GM21367 (cell line): ENCODE results near the gene TAGLN.

Experiments
- ATAC-seq: cut with Tn5 transposase; IDR thresholded peaks from one replicate; pipeline ENCODE4 v1.9.1; 2021; ENCODE audit not compliant: unreplicated experiment

The TAGLN gene

DNA sequence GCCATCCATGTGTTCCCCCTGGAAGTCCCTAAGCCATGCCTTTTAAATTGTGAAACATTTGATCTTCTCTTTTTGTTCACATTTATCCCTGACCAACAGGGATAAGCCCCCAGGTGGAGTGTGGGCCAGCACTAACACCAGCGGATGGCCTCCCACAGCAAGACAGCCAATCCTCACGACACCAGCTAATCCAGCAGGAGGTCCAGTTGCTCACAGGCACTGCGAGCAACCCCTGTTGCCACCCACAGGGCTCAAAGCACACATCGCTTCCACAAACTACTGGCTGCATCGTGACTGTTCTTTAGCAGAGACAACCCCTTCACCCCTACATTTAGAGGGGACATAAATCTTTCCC lies 30.7 kb downstream of the TAGLN start:
- ATAC-seq: no peak

DNA sequence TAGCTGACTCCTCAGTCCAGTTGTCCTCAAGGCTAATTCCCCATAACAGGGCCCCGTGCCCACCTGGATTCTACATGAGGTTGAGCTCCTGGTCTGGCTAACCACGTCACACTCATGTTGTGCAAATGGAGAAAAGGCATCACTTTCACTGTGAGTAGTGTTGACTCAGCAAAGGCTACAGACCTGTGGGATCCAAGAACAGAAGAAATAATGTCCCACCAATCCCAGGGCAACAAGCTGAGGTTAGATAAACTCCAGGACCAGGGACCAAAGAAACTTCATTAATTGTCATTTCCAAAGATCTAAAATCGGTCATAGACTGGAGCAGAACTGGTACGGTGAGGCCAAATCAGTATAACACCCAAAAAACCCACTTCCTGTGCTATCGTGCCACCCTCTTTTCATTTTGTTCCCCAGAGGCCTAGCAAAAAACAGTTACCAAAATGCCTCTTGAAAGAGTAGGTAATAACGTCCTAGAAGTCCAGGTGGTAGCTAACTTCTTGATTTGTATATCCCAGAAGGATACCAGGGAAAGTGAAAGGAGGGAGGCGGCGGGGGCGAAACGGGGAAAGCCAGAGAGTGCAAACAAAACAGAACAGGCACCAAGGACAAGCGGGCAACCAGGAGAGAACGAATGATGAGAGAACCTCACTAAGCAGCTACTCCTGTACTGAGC lies 31.3 kb downstream of the TAGLN start:
- ATAC-seq: peak; percentile 26

DNA sequence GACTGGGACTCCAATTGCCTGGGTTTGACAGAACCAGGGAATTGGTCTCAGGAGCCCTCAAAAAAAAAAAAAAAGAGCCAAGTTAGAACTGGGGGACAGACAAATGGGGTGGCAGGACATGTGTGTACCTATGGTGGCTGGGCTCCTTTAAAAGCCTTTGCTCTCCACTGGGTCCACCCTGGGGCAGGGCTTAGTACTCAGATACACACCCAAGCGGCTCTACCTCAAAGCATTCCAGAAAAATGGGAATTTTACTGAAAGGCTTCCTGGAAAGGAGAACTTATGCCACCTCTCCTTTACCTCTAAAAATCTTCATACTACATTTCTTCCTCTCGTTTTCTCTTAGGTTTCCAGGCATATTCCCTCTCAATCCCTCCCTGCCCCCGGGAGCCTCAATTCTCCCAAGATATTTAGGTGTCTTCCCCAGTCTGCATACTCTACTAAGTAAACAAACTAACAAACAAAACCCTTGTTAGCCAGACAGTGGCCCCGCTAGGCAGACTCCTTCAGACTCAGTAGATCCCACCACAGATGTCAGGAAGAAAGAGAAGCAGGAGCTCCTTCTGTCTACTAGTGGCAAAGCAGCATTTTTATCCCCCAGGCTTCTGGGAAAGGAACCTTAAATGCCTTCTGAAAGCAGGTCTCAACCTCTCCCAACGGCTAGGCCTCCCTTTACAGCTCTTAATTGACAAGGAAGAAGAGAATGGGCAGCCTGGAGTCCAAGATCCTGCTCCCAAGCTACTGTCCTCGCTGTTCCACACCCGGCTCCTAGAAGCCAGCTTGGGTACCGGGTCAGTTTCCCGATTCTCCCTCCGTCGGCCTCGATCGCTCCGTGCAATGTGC lies 32.0 kb downstream of the TAGLN start:
- no peak for ATAC-seq

DNA sequence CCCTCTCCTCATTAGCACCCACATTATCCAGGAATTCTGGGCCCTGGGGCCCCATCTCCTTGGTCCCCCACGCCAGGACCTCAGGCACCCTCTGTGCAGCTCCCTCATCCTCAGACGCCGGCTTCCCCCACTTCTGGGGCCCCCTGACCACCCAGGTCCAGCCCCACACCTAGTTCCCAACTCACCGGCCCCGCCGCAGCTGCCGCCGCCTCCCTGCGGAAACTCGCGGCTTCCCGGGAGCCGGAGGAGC lies 32.6 kb downstream of the TAGLN start, which contains the start of gene PCSK7:
TSS of gene PCSK7 (minus strand) at position 232 of the 250 bp plus-strand sequence. CDS start 2,229 bp downstream, outside the sequence.
- ATAC-seq: no peak

DNA sequence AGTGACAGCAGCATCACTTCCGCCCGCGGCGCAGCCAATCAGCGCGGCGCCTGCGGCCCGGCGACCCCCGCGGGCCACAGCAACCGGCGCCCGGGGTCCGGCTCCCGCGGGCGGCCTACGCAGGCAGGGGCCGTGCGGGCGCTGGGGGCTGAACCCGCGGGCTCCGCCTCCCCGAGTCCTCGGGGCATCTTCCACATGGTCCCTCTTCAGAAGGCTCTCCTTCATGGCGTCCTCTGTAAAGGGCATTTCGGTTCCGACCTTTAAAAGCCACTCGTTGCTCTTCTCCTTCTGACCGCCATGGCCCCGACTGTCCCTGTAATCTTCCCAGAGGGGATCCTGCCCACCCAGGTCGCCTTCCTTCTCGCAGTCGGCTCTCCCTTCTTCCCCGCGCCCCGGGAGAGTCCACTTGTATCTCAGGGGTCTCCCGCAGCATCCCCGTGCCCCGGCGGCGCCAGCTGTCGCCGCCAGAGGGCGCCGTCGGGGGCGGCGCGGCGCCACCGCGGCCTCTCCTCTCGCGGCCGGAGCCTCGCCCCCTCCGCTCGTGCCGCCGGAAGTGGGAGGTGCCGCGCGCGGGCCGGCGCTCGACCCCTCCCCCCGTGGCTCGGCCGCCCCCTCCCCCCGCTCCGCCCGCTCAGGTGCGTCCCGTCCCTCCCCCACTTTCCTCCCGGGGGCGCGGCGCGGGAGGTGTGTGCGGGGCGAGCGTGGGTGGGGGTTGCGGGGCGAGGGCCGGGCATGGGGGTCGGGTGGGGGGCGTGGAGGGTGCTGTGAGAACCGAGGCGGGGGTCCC lies 33.1 kb downstream of the TAGLN start, which contains the start of gene RNF214:
TSS of gene RNF214 (plus strand) at position 580 of the 787 bp plus-strand sequence. CDS start 1,602 bp downstream, outside the sequence.
- no peak for ATAC-seq

DNA sequence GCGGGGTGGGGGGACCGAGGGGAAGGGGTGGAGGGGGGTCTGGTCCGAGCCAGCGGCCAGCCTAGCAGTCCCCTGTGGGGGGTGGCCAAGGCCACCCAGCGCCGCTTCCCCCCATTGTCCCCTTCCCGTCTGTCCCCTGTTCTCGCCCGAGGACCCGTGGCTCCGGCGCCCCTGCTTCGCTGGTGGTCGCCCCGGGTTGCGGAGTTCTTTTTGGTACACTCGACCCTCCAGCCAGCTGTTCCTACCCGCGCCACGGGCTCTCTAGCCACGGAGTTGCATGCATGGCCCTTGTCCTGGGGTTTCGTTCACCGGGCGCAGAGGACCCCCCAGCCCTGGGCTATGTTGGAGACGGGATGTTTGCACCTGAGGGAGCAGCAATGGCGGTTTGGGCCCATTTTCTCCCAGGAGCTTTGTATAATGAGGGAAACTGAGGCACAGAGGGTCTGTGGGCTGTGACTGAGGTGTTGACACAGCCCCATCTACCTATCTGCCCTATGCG lies 33.8 kb downstream of the TAGLN start:
- ATAC-seq: no peak

DNA sequence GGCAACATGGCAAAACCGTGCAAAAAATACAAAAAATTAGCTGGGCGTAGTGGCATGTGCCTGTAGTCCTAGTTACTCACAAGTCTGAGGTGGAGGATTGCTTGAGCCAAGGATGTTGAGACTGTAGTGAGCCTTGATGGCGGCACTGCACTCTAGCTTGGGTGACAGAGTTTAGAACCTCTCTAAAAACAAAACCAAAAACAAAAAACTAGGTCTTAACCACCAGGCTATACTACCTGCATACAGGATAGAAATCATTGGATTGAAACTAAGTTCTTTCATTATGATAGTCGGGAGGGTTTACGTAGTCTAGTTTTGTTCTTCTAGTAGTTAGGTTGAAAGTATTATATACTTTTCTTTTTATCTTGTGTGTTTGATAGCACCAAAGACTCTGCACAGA lies 39.1 kb downstream of the TAGLN start:
- no peak for ATAC-seq

DNA sequence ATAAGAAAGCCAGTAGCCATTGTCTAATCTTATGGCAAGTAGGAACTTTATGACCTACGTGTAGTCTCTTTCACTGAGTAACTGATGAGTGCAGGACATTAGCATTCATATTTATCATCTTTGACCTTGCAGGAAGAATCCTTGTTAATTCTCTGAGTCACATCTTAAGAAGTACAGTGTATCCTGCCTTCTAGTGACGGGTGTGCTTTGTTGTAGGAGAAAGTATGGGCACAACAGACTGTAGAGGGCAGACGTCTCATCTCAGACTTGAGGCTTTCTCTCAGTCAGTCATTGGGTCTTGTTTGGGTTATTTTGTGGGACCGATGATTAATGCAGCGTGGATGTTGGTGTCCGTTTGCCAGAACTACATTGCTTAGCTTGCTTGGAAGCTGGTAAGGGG lies 40.1 kb downstream of the TAGLN start:
- ATAC-seq: no peak

DNA sequence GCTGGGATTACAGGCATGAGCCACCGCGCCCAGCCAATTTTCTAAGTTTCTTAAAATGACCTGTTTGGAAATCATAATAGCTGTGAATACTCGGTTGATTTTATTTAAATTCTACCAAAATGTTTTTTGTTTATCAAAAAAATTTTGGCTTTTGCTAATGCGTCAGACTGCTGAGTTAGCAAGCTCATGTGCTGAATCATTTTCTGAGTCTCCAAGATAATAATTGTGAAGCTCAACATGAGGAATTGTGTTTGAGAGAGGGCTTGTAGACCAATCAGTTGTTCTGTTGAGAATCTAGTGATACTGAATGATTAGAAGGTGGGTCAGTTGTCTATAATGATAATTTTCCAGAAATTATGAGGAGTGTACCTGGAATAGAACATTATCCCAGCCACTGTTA lies 49.2 kb downstream of the TAGLN start:
- ATAC-seq: no peak

DNA sequence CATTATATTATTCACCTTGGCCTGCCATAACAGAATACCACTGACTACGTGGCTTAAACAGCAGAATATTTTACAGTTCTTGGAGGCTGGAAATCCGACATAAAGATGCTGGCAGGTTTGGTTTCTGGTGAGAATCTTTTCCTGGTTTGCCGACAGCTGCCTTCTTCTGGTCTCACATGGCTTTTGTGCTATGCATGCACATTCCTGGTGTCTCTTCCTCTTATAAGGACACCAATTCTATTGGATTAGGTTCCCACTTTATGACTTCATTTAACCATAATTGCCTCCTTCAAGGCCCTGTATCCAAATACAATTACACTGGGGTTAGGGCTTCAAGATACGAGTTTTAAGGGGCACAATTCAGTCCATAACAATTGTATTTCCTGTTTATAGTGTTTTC lies 50.4 kb downstream of the TAGLN start:
- ATAC-seq: no peak

DNA sequence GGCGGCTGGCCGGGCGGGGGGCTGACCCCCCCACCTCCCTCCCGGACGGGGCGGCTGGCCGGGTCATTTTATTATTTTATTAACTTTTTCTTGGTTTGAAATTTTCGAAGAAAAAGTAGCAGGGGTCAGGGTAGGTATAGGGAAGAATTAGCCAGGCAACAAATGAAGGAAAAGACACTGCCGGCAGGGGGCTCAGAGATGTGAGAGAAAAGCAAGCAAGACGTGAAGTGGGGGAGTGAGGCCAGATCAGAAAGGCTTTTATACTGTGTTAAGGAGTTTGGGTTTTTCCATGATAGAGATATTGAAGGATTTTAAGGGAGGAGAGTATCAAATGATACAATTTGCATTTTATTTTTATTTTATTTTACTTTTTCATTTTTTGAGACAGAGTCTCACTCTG lies 52.3 kb downstream of the TAGLN start:
- no peak for ATAC-seq

DNA sequence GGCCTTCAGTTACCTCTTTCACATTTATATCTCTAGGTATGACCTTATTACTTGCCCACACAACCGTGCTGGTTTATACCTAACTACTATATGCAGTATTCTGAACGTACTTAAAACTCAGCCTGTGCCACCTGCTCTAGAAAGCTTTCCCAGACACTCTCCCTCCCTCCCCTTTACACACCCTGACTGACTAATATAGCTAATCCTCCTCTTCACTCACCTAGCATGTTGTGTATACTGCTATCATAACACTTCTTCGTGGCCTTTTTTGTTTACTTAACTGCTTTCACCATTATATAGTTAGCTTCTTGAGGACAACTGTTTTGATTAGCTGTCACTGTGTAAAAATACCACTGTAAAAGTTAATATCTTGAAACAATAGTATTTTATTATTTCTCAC lies 56.8 kb downstream of the TAGLN start:
- ATAC-seq: no peak

DNA sequence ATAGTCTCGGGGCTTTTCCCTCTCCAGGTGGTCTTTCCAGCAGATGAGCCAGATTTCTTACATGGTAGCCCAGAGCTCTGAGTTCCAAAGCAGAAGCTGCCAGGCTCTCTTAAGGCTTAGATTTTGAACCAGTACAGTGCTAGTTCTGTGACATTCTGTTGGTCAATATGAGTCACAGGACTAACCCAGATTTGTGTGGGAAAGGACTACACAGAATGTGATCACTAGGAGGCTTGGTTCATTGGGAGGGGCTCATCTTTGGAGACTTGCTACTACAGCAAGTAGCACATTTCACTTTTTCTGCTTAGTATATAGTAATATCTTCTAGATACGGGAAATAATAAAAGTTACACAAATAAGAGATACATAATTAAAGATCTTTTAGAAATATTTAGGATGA lies 57.4 kb downstream of the TAGLN start:
- no peak for ATAC-seq
